HEK293 (cell line): ENCODE measurements around the gene MEGF8.

Experiments used
- CTCF ChIP-seq: fragments of 450-650 bp; formaldehyde crosslinking; IDR thresholded peaks from 2 replicates; pipeline ENCODE4 v1.5.1; 2016; ENCODE audit warnings: missing biosample characterization, missing genetic modification characterization
- HOXA7 ChIP-seq: sonication (generic); formaldehyde crosslinking; IDR thresholded peaks from 2 replicates; pipeline ENCODE4 v1.8.1; 2022; ENCODE audit warnings: missing genetic modification reagents, borderline replicate concordance
- ZNF175 ChIP-seq: fragments of 450-650 bp; formaldehyde crosslinking; IDR thresholded peaks from 2 replicates; pipeline ENCODE4 v1.5.1; 2016; ENCODE audit warnings: missing biosample characterization, missing genetic modification characterization
- ZNF248 ChIP-seq: fragments of 450-650 bp; formaldehyde crosslinking; IDR thresholded peaks from 2 replicates; pipeline ENCODE4 v1.5.1; 2017; ENCODE audit warnings: missing biosample characterization, missing genetic modification characterization
- ZNF416 ChIP-seq: fragments of 450-650 bp; formaldehyde crosslinking; IDR thresholded peaks from 2 replicates; pipeline ENCODE4 v1.5.1; 2016; ENCODE audit warnings: missing biosample characterization, missing genetic modification characterization
- ZNF514 ChIP-seq: fragments of 450-650 bp; formaldehyde crosslinking; IDR thresholded peaks from 2 replicates; pipeline ENCODE4 v1.5.1; 2016; ENCODE audit warnings: missing biosample characterization, missing genetic modification characterization
- ZNF558 ChIP-seq: fragments of 450-650 bp; formaldehyde crosslinking; IDR thresholded peaks from 2 replicates; pipeline ENCODE4 v1.5.1; 2016; ENCODE audit warnings: missing biosample characterization, missing genetic modification characterization
- ZNF704 ChIP-seq: fragments of 450-650 bp; formaldehyde crosslinking; IDR thresholded peaks from 2 replicates; pipeline ENCODE4 v1.5.1; 2016; ENCODE audit warnings: missing biosample characterization, missing genetic modification characterization

GRCh38 chr19:42279155-42279901, 46.1 kb upstream of the MEGF8 start:
- TF ChIP-seq HOXA7 (CRISPR knock-in tag), result no peak
- no peak for TF ChIP-seq ZNF704 (tag by site-specific recombination)
- TF ChIP-seq ZNF514 (tag by site-specific recombination), result no peak
- TF ChIP-seq ZNF175 (tag by site-specific recombination), result no peak
- no peak for TF ChIP-seq ZNF558
- no peak for TF ChIP-seq ZNF416 (tag by site-specific recombination)
- no peak for TF ChIP-seq CTCF
- no peak for TF ChIP-seq ZNF248 (tag by site-specific recombination)
